Loucy (cell line): ENCODE results near the gene PWP2.
"Not testable (repeated sequence)": the region's sequence is repeated elsewhere in the genome, so short reads cannot be mapped to it uniquely, and the experiment has no call there.

Source experiments
- H2AFZ ChIP-seq: fragments of 200-600 bp; sonication (generic); 2 replicates; pipeline ENCODE4 v1.6.0; 2016; ENCODE audit warnings: antibody characterized with exemption, mild to moderate bottlenecking, low read length, moderate library complexity
- H3F3A ChIP-seq: fragments of 200-600 bp; 2 replicates; pipeline ENCODE4 v1.6.0; 2016; ENCODE audit warnings: antibody characterized with exemption, low read depth, mild to moderate bottlenecking
- H3K27me3 ChIP-seq: fragments of 200-600 bp; sonication (generic); 2 replicates; pipeline ENCODE4 v1.6.1; 2014; ENCODE audit warnings: low read length, mild to moderate bottlenecking; ENCODE audit not compliant: insufficient read depth, poor library complexity, severe bottlenecking
- H3K36me3 ChIP-seq: fragments of 200-600 bp; sonication (generic); 2 replicates; pipeline ENCODE4 v1.6.1; 2016; ENCODE audit warnings: low read length; ENCODE audit not compliant: insufficient read depth
- H3K4me1 ChIP-seq: fragments of 200-600 bp; sonication (generic); 2 replicates; pipeline ENCODE4 v1.5.1; 2014; ENCODE audit warnings: low read length, mild to moderate bottlenecking; ENCODE audit not compliant: insufficient read depth, poor library complexity, severe bottlenecking
- H3K4me2 ChIP-seq: fragments of 200-600 bp; sonication (generic); 2 replicates; pipeline ENCODE4 v1.6.0; 2014; ENCODE audit warnings: antibody characterized with exemption, low read length, low read depth, mild to moderate bottlenecking; ENCODE audit not compliant: poor library complexity, severe bottlenecking
- H3K4me3 ChIP-seq: fragments of 200-600 bp; sonication (generic); 2 replicates; pipeline ENCODE4 v1.5.1; 2014; ENCODE audit warnings: low read length, mild to moderate bottlenecking, mixed read lengths; ENCODE audit not compliant: poor library complexity, severe bottlenecking
- H3K79me2 ChIP-seq: fragments of 200-600 bp; sonication (generic); 2 replicates; pipeline ENCODE4 v1.6.1; 2014; ENCODE audit warnings: low read length; ENCODE audit not compliant: insufficient read depth
- H3K9ac ChIP-seq: fragments of 200-600 bp; sonication (generic); 2 replicates; pipeline ENCODE4 v1.6.0; 2014; ENCODE audit warnings: mild to moderate bottlenecking, low read depth, low read length, moderate library complexity; ENCODE audit not compliant: poor library complexity, severe bottlenecking
- H3K9me2 ChIP-seq: fragments of 200-600 bp; sonication (generic); replicated peaks from 2 replicates; pipeline ENCODE4 v1.6.1; 2016; ENCODE audit warnings: low read depth, low read length, mixed read lengths
- H3K9me3 ChIP-seq: fragments of 200-600 bp; sonication (generic); 2 replicates; pipeline ENCODE4 v1.6.1; 2014; ENCODE audit warnings: mild to moderate bottlenecking, antibody characterized with exemption, low read length, low read depth; ENCODE audit not compliant: insufficient read depth
- H4K20me1 ChIP-seq: fragments of 200-600 bp; sonication (generic); 2 replicates; pipeline ENCODE4 v1.6.0; 2014; ENCODE audit warnings: antibody characterized with exemption, low read length, mild to moderate bottlenecking; ENCODE audit not compliant: insufficient read depth, poor library complexity, severe bottlenecking

PWP2 gene

GRCh38 chr21:44157439-44158081 lies 50.4 kb downstream of the PWP2 start:
- H3F3A ChIP-seq, H3K36me3 ChIP-seq, H3K9me2 ChIP-seq, H4K20me1 ChIP-seq, H3K27me3 ChIP-seq, H2AFZ ChIP-seq, H3K9me3 ChIP-seq, H3K9ac ChIP-seq, H3K4me1 ChIP-seq, H3K79me2 ChIP-seq, H3K4me2 ChIP-seq, H3K4me3 ChIP-seq: not testable (repeated sequence)

GRCh38 chr21:44158082-44158468 lies 50.9 kb downstream of the PWP2 start:
- H3K36me3 ChIP-seq, H3F3A ChIP-seq, H3K9me2 ChIP-seq, H3K9ac ChIP-seq, H3K4me1 ChIP-seq, H3K4me3 ChIP-seq, H3K9me3 ChIP-seq, H3K27me3 ChIP-seq, H3K4me2 ChIP-seq, H3K79me2 ChIP-seq, H2AFZ ChIP-seq, H4K20me1 ChIP-seq: not testable (repeated sequence)

GRCh38 chr21:44159349-44160297 lies 52.4 kb downstream of the PWP2 start:
- not testable (repeated sequence) for H3K9me2 ChIP-seq, H2AFZ ChIP-seq, H3K4me1 ChIP-seq, H3F3A ChIP-seq, H4K20me1 ChIP-seq, H3K36me3 ChIP-seq, H3K9me3 ChIP-seq, H3K4me3 ChIP-seq, H3K4me2 ChIP-seq, H3K9ac ChIP-seq, H3K79me2 ChIP-seq, H3K27me3 ChIP-seq

GRCh38 chr21:44160298-44160672 lies 53.1 kb downstream of the PWP2 start:
- not testable (repeated sequence) for H3K9me3 ChIP-seq, H3K79me2 ChIP-seq, H3F3A ChIP-seq

GRCh38 chr21:44160821-44161220 lies 53.6 kb downstream of the PWP2 start:
- H3K9me2 ChIP-seq, H3K4me1 ChIP-seq, H3K27me3 ChIP-seq, H3K4me2 ChIP-seq, H2AFZ ChIP-seq, H4K20me1 ChIP-seq, H3K36me3 ChIP-seq, H3F3A ChIP-seq, H3K79me2 ChIP-seq, H3K9ac ChIP-seq, H3K9me3 ChIP-seq, H3K4me3 ChIP-seq: not testable (repeated sequence)

More at GRCh38 chr21:44160298-44160672, 53.1 kb downstream of the PWP2 start:
- H3K4me3 ChIP-seq, H3K4me2 ChIP-seq, H3K4me1 ChIP-seq, H3K9me2 ChIP-seq, H2AFZ ChIP-seq, H3K27me3 ChIP-seq, H3K36me3 ChIP-seq, H4K20me1 ChIP-seq, H3K9ac ChIP-seq: not testable (repeated sequence)

- not testable (repeated sequence) for H3K27me3 ChIP-seq, H3K4me3 ChIP-seq, H3K4me2 ChIP-seq, H3K4me1 ChIP-seq, H3K79me2 ChIP-seq, H3K9ac ChIP-seq, H3K9me3 ChIP-seq, H3F3A ChIP-seq, H4K20me1 ChIP-seq, H3K9me2 ChIP-seq, H3K36me3 ChIP-seq, H2AFZ ChIP-seq
These were observed 56.0 kb downstream of the PWP2 start for GRCh38 chr21:44163167-44163653.

- H3K9me3 ChIP-seq, H2AFZ ChIP-seq, H4K20me1 ChIP-seq, H3K27me3 ChIP-seq, H3K79me2 ChIP-seq, H3K4me3 ChIP-seq, H3K9me2 ChIP-seq, H3F3A ChIP-seq, H3K36me3 ChIP-seq, H3K4me2 ChIP-seq, H3K4me1 ChIP-seq, H3K9ac ChIP-seq: not testable (repeated sequence)
These were observed 58.7 kb downstream of the PWP2 start for GRCh38 chr21:44165933-44166332.
